HEK293 (cell line): ENCODE results near the gene KCNJ8.

Experiments used
- CTCF ChIA-PET: fragments of 350-600 bp; formaldehyde crosslinking; extraction: SDS; loops from one replicate; lab custom pipeline; 2021; ENCODE audit warnings: antibody characterized with exemption; lab: Yijun Ruan, JAX
- POLR2A ChIA-PET: fragments of 300-600 bp; formaldehyde crosslinking; extraction: SDS; loops from one replicate; lab custom pipeline; 2020; ENCODE audit warnings: antibody characterized with exemption, inconsistent platforms; lab: Yijun Ruan, JAX
- H3K27ac ChIP-seq: fragments of 200-500 bp; sonication (Bioruptor generic); 2 replicates; pipeline ENCODE4 v1.5.1; 2014; ENCODE audit warnings: low read depth, low read length, control low read depth, inconsistent platforms; ENCODE audit errors: extremely low read depth
- H3K36me3 ChIP-seq, 2 experiments: fragments of 200-500 bp in 1 of 2; sonication (Bioruptor generic) in 1 of 2; 1 replicate in 1 of 2; 2 replicates in 1 of 2; pipeline ENCODE4 v1.5.1; 2014 to 2017; ENCODE audit warnings: inconsistent platforms in 2 of 2, low read length in 2 of 2; ENCODE audit not compliant: control insufficient read depth in 2 of 2, insufficient read depth in 1 of 2
- H3K4me1 ChIP-seq: fragments of 200-500 bp; sonication (Bioruptor generic); 2 replicates; pipeline ENCODE4 v1.5.1; 2014; ENCODE audit warnings: mild to moderate bottlenecking, low read length, inconsistent platforms; ENCODE audit not compliant: control insufficient read depth, insufficient read depth
- H3K4me3 ChIP-seq: 2 replicates; pipeline ENCODE4 v1.5.1; 2011; ENCODE audit warnings: low read depth, mild to moderate bottlenecking, control low read depth, low read length, moderate library complexity
- H3K9me3 ChIP-seq: fragments of 200-500 bp; sonication (Bioruptor generic); 2 replicates; pipeline ENCODE4 v1.5.1; 2014; ENCODE audit warnings: low read depth, low read length, inconsistent platforms; ENCODE audit not compliant: control insufficient read depth, insufficient read depth
- CTCF ChIP-seq: fragments of 450-650 bp; formaldehyde crosslinking; IDR thresholded peaks from 2 replicates; pipeline ENCODE4 v1.5.1; 2016; ENCODE audit warnings: missing biosample characterization, missing genetic modification characterization
- EGR2 ChIP-seq: fragments of 450-650 bp; formaldehyde crosslinking; IDR thresholded peaks from 2 replicates; pipeline ENCODE4 v1.5.1; 2016; ENCODE audit warnings: low read depth, missing biosample characterization, missing genetic modification characterization
- FEZF1 ChIP-seq: fragments of 450-650 bp; formaldehyde crosslinking; IDR thresholded peaks from 2 replicates; pipeline ENCODE4 v1.5.1; 2016; ENCODE audit warnings: missing biosample characterization, missing genetic modification characterization
- GLI4 ChIP-seq: fragments of 450-650 bp; formaldehyde crosslinking; IDR thresholded peaks from 2 replicates; pipeline ENCODE4 v1.5.1; 2016; ENCODE audit warnings: missing biosample characterization, missing genetic modification characterization
- GLIS1 ChIP-seq: fragments of 450-650 bp; formaldehyde crosslinking; IDR thresholded peaks from 2 replicates; pipeline ENCODE4 v1.5.1; 2016; ENCODE audit warnings: missing biosample characterization, missing genetic modification characterization
- GLIS2 ChIP-seq: fragments of 450-650 bp; formaldehyde crosslinking; IDR thresholded peaks from 2 replicates; pipeline ENCODE4 v1.5.1; 2016; ENCODE audit warnings: missing biosample characterization, missing genetic modification characterization
- HOXC10 ChIP-seq: sonication (generic); formaldehyde crosslinking; IDR thresholded peaks from 2 replicates; pipeline ENCODE4 v1.8.1; 2023; ENCODE audit warnings: mild to moderate bottlenecking, missing genetic modification reagents
- SALL2 ChIP-seq: fragments of 450-650 bp; formaldehyde crosslinking; IDR thresholded peaks from 2 replicates; pipeline ENCODE4 v1.5.0; 2017; ENCODE audit warnings: missing biosample characterization, mild to moderate bottlenecking, missing genetic modification characterization, borderline replicate concordance
- SCRT1 ChIP-seq: fragments of 450-650 bp; formaldehyde crosslinking; IDR thresholded peaks from 2 replicates; pipeline ENCODE4 v1.5.1; 2016; ENCODE audit warnings: missing biosample characterization, missing genetic modification characterization, borderline replicate concordance
- WT1 ChIP-seq: fragments of 450-650 bp; formaldehyde crosslinking; IDR thresholded peaks from 2 replicates; pipeline ENCODE4 v1.5.1; 2016; ENCODE audit warnings: missing biosample characterization, missing genetic modification characterization
- ZBTB1 ChIP-seq: fragments of 450-650 bp; formaldehyde crosslinking; IDR thresholded peaks from 2 replicates; pipeline ENCODE4 v1.5.1; 2016; ENCODE audit warnings: missing biosample characterization, missing genetic modification characterization
- ZBTB44 ChIP-seq: fragments of 450-650 bp; IDR thresholded peaks from 2 replicates; pipeline ENCODE4 v1.5.1; 2018; ENCODE audit warnings: missing biosample characterization, mild to moderate bottlenecking, missing genetic modification characterization
- ZBTB48 ChIP-seq: fragments of 450-650 bp; formaldehyde crosslinking; IDR thresholded peaks from 2 replicates; pipeline ENCODE4 v1.5.1; 2016; ENCODE audit warnings: missing biosample characterization, missing genetic modification characterization
- ZBTB7A ChIP-seq: fragments of 450-650 bp; formaldehyde crosslinking; IDR thresholded peaks from 2 replicates; pipeline ENCODE4 v1.5.1; 2016; ENCODE audit warnings: low read depth, missing biosample characterization, missing genetic modification characterization
- ZNF157 ChIP-seq: fragments of 450-650 bp; formaldehyde crosslinking; IDR thresholded peaks from 2 replicates; pipeline ENCODE4 v1.5.1; 2016; ENCODE audit warnings: missing biosample characterization, missing genetic modification characterization
- ZNF16 ChIP-seq: fragments of 450-650 bp; formaldehyde crosslinking; IDR thresholded peaks from 2 replicates; pipeline ENCODE4 v1.5.1; 2016; ENCODE audit warnings: low read depth, missing biosample characterization, missing genetic modification characterization
- ZNF223 ChIP-seq: fragments of 450-650 bp; formaldehyde crosslinking; IDR thresholded peaks from 2 replicates; pipeline ENCODE4 v1.5.1; 2016; ENCODE audit warnings: missing biosample characterization, missing genetic modification characterization
- ZNF239 ChIP-seq: fragments of 450-650 bp; formaldehyde crosslinking; IDR thresholded peaks from 2 replicates; pipeline ENCODE4 v1.5.1; 2016; ENCODE audit warnings: missing biosample characterization, missing genetic modification characterization
- ZNF266 ChIP-seq: fragments of 450-650 bp; formaldehyde crosslinking; IDR thresholded peaks from 2 replicates; pipeline ENCODE4 v1.5.1; 2016; ENCODE audit warnings: missing biosample characterization, missing genetic modification characterization, low read depth
- ZNF37A ChIP-seq: fragments of 450-650 bp; IDR thresholded peaks from 2 replicates; pipeline ENCODE4 v1.5.1; 2018; ENCODE audit warnings: missing biosample characterization, missing genetic modification characterization
- ZNF433 ChIP-seq: fragments of 450-650 bp; formaldehyde crosslinking; IDR thresholded peaks from 2 replicates; pipeline ENCODE4 v1.5.1; 2016; ENCODE audit warnings: missing biosample characterization, missing genetic modification characterization, low read depth
- ZNF571 ChIP-seq: fragments of 450-650 bp; formaldehyde crosslinking; IDR thresholded peaks from 2 replicates; pipeline ENCODE4 v1.5.0; 2017; ENCODE audit warnings: missing biosample characterization, missing genetic modification characterization
- ZNF596 ChIP-seq: fragments of 450-650 bp; IDR thresholded peaks from 2 replicates; pipeline ENCODE4 v1.5.0; 2018; ENCODE audit warnings: missing biosample characterization, mild to moderate bottlenecking, missing genetic modification characterization, moderate library complexity
- ZNF610 ChIP-seq: fragments of 450-650 bp; formaldehyde crosslinking; IDR thresholded peaks from 2 replicates; pipeline ENCODE4 v1.5.1; 2016; ENCODE audit warnings: missing biosample characterization, missing genetic modification characterization, borderline replicate concordance
- ZNF621 ChIP-seq: fragments of 450-650 bp; formaldehyde crosslinking; IDR thresholded peaks from 2 replicates; pipeline ENCODE4 v1.5.1; 2017; ENCODE audit warnings: missing biosample characterization, missing genetic modification characterization
- ZNF654 ChIP-seq: fragments of 450-650 bp; formaldehyde crosslinking; IDR thresholded peaks from 2 replicates; pipeline ENCODE4 v1.5.1; 2016; ENCODE audit warnings: low read depth, missing biosample characterization, missing genetic modification characterization
- ZNF701 ChIP-seq: fragments of 450-650 bp; formaldehyde crosslinking; IDR thresholded peaks from 2 replicates; pipeline ENCODE4 v1.5.1; 2016; ENCODE audit warnings: missing biosample characterization, missing genetic modification characterization
- ZNF76 ChIP-seq: fragments of 450-650 bp; formaldehyde crosslinking; IDR thresholded peaks from 2 replicates; pipeline ENCODE4; 2016; ENCODE audit warnings: low read depth, missing biosample characterization, missing genetic modification characterization, borderline replicate concordance
- ZNF777 ChIP-seq: fragments of 450-650 bp; formaldehyde crosslinking; IDR thresholded peaks from 2 replicates; pipeline ENCODE4 v1.5.1; 2017; ENCODE audit warnings: missing biosample characterization, missing genetic modification characterization, borderline replicate concordance

KCNJ8 gene

GRCh38 chr12:21764950-21765349 lies 9.6 kb downstream of the KCNJ8 start:
- Histone ChIP-seq H3K27ac (no peak overlapping the region), H3K9me3 (no peaks in the 10 kb centered on the region), H3K4me1 (no peaks in the 10 kb centered on the region), H3K36me3 (peaks cover 0 to 48% of the 10 kb centered on the region in 2 experiments; a peak in 1 of 3 replicates), H3K4me3 (no peak overlapping the region)
- CTCF ChIA-PET, result no interaction called here
- POLR2A ChIA-PET, result no interaction called here
- no peak for TF ChIP-seq SALL2 (tag by site-specific recombination)
- no peak for TF ChIP-seq ZNF777 (tag by site-specific recombination)
- TF ChIP-seq ZNF266 (tag by site-specific recombination), result no peak
- no peak for TF ChIP-seq HOXC10 (CRISPR knock-in tag)
- no peak for TF ChIP-seq ZNF16 (tag by site-specific recombination)
- no peak for TF ChIP-seq ZNF571 (tag by site-specific recombination)
- TF ChIP-seq ZNF610 (tag by site-specific recombination), result no peak
- TF ChIP-seq ZNF433, result no peak
- no peak for TF ChIP-seq ZNF654
- TF ChIP-seq ZNF76 (tag by site-specific recombination), result no peak
- no peak for TF ChIP-seq ZNF596
- TF ChIP-seq ZNF157, result no peak
- no peak for TF ChIP-seq CTCF (tag by site-specific recombination)
- TF ChIP-seq GLIS1 (tag by site-specific recombination), result no peak
- TF ChIP-seq ZNF621 (tag by site-specific recombination), result no peak
- no peak for TF ChIP-seq ZNF223 (tag by site-specific recombination)

- H3K4me3 ChIP-seq, result no peak overlapping the region
- peaks cover 0 to 40% of the 10 kb centered on the region in 2 experiments; a peak in 1 of 3 replicates for H3K36me3 ChIP-seq
- no peaks in the 10 kb centered on the region for H3K9me3 ChIP-seq
- H3K4me1 ChIP-seq, result no peaks in the 10 kb centered on the region
- POLR2A ChIA-PET, result no interaction called here
- CTCF ChIA-PET, result no interaction called here
- TF ChIP-seq WT1 (tag by site-specific recombination) (no peak), GLIS2 (tag by site-specific recombination) (no peak), ZBTB7A (tag by site-specific recombination) (no peak), SCRT1 (tag by site-specific recombination) (no peak), ZBTB1 (no peak), EGR2 (tag by site-specific recombination) (no peak), ZNF239 (tag by site-specific recombination) (no peak), ZNF701 (tag by site-specific recombination) (no peak), ZNF37A (tag by site-specific recombination) (no peak), ZBTB44 (tag by site-specific recombination) (no peak), GLI4 (no peak), ZBTB48 (tag by site-specific recombination) (no peak), FEZF1 (tag by site-specific recombination) (no peak)
- H3K27ac ChIP-seq, result no peak overlapping the region
Measured at GRCh38 chr12:21764065-21764464, 10.4 kb downstream of the KCNJ8 start.
